Peyer's patch (tissue), 4 donors: ENCODE data around the gene REC8.

Experiments
- CTCF ChIP-seq, 6 experiments: fragments of 450-650 bp in 4 of 6; fragments of 200-600 bp in 2 of 6; sonication (generic) in 1 of 6; IDR thresholded peaks; one replicate each; pipeline ENCODE4 v1.5.1; 2017 to 2019; ENCODE audit warnings: antibody characterized with exemption in 6 of 6, mild to moderate bottlenecking in 3 of 6, moderate library complexity in 1 of 6
- POLR2A ChIP-seq, 2 donors: fragments of 450-650 bp; IDR thresholded peaks; one replicate each; pipeline ENCODE4 v1.5.1; 2017; ENCODE audit warnings: antibody characterized with exemption in 2 of 2, mild to moderate bottlenecking in 2 of 2, moderate library complexity in 2 of 2

- TF ChIP-seq CTCF (IDR thresholded peaks at IDR 0.05) (no peak), POLR2A (IDR thresholded peaks at IDR 0.05) (no peak)
Observed at GRCh38 chr14:24177041-24177825, 5.4 kb downstream of the REC8 start.
